GM19238 (cell line): ENCODE measurements around the gene CARHSP1.
A peak's percentile ranks its signal among the peaks of the same experiment; 100 is the strongest.
"Not testable (repeated sequence)": the region's sequence is repeated elsewhere in the genome, so short reads cannot be mapped to it uniquely, and the experiment has no call there.

ENCODE experiments used
- DNase-seq: peaks from one replicate; pipeline ENCODE4 v3.0.0; 2011; ENCODE audit warnings: low spot score; ENCODE audit not compliant: insufficient read length

The CARHSP1 gene

DNA sequence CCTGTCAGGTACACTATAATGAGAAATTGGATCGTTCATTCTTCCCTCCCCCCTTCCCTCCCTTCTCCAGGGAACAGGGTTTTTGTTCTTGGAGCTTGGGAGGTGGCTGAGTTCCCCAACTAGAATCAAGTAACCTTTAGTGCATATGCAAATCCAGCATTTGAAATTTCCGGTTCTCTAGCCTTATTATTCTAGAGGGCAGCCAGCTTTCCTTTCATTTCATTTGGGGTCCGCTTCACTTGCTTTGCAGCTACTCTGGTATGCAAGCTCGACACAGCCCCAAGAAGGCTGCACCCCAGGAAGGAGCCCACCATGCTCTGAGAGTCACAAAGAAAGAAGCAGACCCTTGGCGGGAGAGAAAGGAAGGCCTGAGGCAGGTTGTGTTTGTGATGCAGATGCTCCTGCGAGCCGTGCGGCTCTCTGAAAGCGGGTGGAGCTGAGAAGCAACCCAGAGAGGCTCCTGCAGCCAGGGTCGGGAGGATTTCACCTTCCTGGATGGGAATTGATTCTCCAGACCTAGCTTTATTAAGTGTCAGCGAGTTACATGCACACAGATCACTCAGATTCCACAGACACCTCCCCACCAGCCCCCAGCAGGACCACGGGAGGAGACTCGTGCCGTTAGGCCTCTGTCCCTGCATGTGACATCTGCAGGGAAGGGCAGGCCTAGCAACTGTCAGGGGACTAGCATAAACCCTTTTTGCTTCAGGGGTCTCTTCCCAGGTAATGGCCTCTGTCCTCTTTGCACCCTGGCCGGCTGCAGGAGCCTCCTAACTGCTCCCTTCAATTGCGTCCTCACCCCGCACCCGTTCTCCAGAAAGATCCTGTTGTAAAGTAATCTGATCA lies 36.7 kb downstream of the CARHSP1 start:
- no peak for DNase-seq

DNA sequence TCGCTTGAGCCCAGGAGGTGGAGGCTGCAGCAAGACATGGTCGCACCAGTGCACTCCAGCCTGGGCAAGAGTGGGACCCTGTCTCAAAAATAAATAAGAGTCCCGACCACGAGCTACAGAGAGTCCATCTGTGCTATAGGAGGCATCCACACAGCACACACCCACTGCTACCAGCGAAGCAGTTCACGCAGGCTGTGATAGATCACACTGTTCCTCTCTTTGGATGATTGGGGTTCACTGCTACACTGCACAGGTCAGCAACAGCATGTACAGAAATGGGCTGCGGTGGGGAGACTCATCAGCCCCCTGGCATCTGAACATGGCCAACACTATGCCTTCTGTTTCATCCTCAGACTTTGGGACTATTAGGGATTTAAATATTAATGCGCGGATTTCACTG lies 37.4 kb downstream of the CARHSP1 start:
- no peak for DNase-seq

DNA sequence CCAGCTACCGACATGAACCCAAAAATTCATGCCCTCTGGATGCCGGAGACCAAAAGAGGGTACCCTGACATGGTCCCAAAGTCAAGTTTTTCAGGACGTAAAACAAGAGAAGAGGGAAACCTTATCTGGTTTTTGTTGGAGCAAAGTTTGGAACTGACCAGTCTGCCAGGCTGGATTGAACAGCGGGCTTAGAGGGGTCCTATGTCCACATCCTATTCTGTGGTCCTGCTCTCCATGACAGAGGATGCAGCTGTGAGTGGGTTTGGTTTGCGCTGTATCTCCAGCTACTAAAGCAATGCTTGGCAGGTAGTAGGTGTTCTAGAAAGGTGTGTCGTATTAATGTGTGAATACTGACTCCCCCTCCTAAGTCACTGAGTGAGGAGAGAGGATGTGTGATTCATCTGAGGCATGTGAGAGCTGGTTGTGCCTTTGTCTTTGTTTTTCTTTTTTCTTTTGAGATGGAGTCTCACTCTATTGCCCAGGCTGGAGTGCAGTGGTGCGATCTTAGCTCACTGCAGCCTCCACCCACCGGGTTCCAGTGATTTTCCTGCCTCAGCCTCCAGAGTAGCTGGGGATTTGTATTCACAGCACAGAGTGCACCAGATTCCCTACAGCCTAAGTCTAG lies 40.2 kb downstream of the CARHSP1 start:
- no peak for DNase-seq

DNA sequence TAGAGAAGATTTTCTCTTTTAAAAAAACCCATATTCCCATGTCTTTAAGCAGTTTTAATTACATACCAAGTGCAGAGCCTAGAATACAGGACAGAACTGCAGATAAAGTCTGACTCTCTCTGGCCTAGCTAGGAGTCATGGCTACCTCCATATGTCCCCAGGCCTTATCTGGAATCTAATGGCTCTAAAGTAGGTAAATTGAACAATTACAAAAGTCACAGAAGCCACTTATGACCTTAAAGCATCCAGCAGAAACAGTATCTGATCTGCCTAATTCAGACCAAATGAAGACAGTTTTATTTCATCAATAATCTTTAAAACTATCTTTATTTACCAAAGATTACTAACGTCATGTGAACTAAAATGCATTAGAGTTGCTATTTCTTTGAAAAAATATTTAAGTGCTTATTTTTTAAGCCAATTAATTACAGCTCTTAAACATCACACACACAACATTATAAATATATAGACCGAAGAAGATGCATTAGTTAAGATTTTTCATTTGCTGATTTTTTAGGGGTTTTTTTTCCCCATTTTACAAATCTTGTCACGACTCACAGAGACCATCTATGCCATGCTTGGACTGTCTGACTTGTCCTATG lies 42.4 kb downstream of the CARHSP1 start:
- DNase-seq: no peak

DNA sequence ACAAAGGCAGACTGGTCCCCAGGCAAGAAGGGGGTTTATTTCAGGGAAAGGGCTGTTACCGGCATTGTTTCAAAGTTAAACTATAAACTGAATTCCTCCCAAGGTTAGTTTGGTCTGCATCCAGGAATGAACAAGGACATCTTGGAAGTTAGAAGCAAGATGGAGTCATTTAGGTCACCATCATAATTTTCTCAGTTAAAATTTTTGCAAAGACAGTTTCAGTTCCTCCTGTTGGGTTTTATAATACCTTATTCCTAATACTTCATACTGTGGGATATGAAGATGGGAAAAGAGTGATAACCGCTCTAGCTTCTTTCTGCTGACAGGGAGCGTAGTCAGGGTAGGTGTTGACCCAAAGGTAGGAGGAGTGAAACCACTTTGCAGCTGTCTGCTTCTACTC lies 46.4 kb downstream of the CARHSP1 start:
- no peak for DNase-seq

DNA sequence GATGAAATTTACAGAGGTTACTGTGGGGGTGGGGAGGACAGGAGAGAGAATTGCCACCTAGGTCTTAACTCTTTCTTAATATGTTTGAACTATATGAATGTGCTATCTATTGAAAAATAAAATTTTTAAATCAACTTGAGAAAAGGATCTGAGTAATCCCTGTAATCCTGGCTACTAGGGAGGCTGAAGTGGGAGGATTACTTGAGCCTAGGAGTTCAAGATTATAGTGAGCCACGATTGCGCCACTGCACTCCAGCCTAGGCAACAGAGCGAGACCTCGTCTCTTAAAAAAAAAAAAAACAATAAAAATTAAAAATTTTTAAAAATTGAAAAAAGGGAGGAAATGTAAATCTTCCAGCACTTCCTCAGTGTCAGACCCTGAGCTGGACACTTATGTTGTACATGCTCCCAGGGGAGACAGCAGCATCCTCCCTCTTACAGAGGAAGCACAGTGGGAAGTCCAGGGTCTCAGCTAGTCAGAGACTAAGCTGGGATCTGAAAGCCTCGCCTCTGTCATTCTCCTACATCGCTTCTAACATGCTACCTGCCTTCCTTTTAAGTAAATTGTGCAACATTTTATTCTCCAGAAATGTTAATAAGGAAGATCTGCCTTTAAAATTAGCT lies 49.3 kb downstream of the CARHSP1 start:
- no peak for DNase-seq

DNA sequence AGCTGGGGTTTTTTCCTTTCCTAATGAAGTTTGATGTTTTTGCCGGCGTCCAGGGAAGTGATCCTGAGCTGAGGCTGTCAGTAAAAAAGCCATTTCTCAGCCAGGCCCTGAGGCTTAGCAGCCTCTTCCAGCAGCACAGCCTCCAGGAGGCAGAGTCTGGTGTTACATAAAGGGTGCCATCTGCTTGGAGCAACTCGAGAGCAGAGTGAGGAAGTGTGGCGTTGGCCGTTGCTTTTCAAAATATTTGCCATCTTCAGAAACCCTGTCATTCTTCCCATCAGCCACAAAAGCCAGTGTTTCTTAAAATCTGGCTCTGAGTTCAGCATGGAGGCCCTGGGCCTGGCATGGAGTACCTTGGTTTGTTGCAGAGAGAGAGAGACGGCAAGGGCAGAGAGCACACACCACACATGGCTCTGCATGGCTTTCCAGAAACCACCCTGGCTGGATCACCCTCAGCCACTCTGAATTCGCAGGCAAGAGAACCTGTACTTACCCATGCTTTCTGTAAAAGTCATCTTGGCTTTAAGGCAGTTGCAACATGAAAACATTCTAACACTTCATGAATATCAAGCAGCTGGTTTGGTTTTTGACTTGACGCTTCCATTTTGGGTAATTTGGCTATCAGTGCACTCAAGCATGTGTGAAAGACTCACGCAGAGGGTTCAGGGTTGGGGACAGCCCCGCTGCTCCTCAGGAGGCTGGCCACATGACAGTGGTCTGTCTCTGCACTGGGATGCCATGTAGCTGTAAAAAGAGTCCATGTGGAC lies 50.1 kb downstream of the CARHSP1 start:
- peak; percentile 23 for DNase-seq

DNA sequence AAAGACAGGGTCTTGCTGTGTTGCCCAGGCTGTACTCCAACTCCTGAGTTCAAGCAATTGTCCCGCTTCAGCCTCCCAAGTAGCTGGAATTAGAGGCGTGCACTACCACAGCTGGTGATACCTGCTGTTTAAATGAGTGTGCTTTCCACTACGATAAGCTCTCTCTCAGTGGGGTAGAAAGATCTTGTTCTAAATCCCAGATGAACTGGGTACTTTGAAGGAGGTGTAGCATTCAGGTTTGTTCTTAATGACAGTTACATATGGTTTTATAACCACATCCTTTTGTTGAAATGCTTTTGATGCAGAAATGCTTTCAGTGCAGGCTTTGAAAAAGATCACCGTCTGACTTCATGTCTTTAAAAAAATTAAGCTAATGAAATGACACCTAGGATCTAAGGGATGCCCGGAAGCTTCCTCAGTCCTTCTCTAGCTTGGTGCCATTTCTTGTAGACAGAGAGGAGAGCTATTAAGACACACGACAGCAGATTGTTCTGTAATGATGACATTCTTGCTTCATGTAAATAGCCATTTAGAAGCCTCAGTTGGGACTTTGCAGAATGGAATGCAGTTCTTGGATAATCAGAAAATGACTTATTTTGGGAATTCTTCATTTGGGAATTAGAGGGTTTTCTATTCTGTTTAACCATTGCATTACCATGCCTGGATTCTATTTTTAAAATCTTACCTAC lies 51.7 kb downstream of the CARHSP1 start:
- no peak for DNase-seq

DNA sequence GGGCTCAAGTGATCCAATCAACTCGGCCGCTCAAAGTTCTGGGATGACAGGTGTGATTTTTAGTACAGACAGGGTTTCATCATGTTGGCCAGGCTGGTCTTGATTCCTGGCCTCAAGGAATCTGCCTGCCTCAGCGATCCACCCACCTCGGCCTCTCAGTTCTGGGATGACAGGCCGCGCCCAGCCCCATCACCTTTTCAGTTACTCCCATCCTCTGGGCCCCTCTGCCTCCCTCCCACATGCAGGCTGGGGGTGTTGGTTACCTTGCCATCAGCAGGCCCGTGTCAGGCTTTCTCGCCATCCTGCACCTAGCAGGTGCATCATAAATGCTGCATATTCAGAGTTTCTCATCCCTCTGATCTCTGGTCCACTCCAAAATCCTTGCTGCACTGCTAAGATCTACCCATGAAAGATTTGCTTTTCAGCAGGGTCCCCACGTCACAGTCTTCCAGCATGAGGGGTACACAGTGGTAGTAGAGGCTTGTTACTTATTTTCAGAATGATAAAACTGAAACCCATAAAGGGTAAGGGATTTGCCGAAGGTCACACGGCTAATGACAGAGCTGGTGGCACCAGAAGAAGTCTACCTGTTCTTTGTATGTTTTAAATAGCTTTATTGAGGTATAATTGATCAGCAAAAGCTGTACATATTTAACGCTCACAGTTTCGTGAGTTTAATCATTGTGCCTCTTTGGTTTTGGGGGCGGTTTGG lies 54.6 kb downstream of the CARHSP1 start:
- no peak for DNase-seq

DNA sequence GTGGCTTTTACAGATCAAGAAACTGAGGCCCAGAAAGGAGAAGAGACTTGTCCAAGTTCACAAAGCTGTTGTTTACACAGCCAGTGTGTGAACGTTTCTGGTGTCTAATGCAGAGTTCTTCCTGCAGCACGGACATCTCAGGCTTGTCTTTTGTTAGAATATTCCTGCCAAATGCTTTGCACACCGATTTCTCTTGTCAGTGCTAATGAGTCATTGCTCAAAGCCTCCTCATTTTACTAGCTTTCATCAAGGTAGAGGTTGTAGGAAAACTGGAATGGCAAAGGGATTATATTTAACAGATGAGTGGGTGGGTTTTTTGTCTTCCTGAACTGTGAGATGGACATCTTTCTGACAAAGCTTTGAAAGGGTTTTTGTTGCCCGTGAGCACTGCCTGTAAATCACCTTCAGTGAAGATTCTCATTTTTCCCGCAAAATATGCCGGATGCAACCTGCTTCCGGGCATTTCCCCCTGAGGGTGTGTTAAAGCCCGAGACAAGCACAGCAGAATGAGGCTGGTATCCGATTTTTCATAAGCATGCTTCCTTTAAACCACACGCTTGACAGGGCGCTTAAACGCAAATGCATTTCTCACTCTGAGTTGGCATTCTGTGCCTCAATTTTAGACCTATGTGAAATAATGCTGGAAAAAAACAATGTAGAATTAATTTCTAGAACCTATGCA lies 56.5 kb downstream of the CARHSP1 start:
- DNase-seq: no peak

DNA sequence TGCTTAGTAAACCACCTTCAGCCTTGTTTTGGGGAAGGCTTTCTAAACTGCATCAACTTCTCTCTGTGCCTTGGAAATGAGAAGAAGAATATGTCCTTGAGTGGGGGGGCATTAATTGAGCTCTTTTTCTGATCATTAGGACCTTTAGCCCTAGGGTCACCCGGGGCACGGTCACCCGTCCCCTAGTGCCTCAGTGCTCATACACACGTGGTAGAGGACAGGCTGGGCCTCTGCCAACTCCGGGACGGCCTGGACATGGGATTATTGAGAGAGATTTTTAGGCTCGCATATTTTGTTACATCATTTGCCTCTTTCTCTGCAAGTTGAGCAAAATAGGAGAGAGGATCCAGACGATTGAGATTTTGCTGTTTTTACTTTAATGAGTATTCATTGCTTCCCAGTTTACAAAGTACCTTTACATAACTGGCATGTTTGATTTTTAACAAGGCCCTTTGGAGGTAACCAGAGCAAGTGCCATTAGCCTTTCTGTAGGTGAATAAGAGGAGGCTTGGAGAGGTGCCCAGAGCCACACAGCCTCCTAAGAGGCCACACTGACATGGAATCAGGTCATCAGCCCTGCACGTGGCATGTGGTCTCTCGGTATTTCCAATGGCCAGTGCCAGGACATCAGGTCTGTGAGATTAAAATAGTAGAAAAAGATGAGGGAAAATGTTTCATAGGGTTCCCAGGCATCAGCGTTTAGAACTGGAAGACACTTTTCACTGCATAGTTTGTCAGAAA lies 60.0 kb downstream of the CARHSP1 start:
- no peak for DNase-seq

DNA sequence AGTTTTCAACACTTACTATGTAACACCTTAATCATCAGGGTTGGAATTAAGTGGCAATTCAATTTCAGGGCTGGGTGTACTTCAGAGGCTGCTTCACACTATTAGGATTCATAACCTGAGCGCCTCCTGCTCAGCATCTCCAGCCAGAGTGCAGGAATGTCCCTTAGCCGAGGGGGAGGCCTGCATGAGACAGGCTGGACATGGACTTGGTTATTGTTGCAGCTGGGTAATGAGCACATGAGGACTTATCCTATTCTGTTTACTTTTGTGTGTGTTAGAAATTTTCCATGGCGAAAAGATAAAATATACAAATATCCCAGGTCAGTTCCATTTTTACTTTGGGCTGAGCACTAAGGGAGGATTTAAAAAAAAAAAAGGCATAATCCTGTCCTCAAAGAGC lies 60.8 kb downstream of the CARHSP1 start:
- DNase-seq: no peak

DNA sequence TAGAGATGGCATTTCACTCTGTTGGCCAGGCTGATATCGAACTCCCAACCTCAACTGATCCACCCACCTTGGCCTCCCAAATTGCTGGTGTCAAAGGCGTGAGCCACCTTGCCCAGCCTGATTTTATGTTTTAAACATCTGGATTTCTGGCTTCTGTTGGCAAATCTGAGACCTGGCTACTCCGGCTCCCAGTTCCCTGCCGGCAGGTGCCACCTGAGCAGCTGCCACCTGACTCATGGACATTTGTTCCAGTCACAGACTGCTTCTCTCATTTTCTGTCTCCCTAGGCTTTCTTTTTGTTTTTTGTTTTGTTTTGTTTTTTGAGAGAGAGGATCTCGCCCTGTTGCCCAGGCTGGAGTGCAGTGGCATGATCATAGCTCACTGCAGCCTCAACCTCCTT lies 61.6 kb downstream of the CARHSP1 start:
- DNase-seq: no peak

DNA sequence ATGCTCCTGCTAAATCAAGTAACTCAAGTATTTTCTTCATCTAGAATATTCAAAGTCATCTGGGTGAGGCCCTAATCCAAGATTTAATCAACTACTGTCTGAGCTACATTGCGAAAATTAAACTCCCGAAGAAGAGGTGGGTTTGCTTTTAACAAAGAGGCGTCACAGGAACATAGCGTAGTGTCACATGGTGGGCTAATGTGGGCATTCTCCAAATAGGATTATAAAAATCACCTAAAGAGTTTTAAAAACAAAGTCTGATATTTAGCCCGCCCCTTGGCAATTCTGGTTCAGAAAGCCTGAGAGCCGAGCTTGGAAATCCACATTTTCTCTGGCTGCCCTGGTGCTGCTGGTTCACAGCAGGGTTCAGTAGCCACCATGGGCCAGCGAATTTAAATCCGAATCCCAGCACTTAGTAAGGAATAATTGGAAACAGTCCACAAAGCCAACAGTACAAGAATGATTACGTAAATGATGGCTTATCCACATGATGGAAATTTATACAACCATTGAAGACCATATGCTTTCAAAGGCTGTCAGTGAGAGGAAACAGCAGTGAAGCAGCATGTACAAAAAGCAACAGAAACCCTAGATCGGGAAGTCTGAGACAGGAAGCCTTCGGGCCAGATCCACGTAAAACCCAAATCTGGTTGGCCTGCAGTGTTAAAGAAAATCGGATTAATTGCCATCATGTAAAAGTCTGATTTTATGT lies 62.4 kb downstream of the CARHSP1 start:
- no peak for DNase-seq

DNA sequence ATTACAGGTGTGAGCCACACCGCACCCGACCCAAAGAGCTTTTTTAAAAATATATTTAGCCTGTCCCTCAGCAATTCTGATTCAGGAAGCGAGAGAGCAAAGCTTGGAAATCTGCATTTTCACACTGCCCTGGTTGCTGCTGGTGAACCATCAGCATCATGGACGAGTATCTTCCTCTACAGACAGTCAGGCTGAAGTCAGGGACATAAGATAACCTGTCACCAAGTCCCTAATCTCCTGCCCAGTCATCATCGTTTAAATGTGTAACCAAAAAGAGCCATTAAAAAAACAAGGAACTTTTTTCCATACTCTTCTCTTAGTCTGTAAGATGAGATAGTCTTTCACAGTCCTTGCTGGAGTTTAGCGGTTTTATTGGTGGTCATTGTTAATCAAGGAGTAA lies 64.5 kb downstream of the CARHSP1 start:
- DNase-seq: no peak

DNA sequence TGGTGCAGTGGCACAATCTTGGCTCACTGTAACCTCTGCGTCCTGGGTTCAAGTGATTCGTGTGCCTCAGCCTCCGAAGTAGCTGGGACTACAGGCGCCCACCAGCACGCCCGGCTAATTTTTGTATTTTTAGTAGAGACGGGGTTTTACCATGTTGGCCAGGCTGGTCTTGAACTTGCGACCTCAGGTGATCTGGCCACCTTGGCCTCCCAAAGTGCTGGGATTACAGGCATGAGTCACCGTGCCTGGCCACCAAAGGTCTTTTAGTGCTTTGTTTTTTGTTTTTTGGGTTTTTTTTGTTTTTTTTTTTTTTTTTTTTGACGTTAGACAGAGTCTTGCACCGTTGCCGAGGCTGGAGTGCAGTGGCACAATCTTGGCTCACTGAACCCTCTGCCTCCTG lies 65.1 kb downstream of the CARHSP1 start:
- not testable (repeated sequence) for DNase-seq
